ENCODE results near the gene PAIP2. TPM values are rescaled to one million over a fixed set of nuclear protein-coding genes. Genes with fewer than 3 reads are reported as not detected.
"Not testable (repeated sequence)": the region's sequence is repeated elsewhere in the genome, so short reads cannot be mapped to it uniquely, and the experiment has no call there.

The PAIP2 gene
- total RNA-seq, 1 experiment from 2014 or later: 81.2 TPM

DNA sequence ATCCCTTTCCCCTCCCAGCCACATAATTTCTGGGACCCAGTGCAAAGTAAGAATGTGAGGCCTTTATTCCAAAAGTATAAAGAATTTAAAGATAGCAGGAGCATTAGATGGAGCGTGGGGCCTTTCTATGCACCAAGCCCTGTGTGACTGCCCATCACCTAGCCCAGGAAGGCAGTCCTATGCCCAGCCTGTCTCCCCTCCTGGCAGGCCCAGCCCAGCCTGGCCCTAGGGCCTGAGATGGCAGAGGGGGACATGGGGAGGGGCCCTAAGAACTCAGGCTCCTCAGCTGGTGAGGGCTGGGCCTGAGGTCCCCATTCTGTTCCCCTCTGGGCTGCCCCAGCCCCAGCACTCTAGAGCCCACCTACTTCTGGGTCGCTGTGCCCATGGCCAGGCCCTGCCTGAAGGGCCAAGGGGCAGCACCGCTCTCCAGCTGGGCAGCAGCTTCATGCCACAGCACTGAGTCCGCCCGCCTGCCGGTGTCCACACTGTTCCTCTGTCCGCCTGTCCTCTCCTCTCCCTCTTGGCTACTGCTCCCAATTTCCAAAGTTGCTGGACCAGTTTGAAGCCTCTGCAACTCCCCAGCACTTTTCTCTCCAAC, 42.4 kb downstream of the PAIP2 start:
- H3K9me3 Mint-ChIP-seq (ENCODE audit: low read depth, unreplicated experiment): no peaks in the 10 kb centered on the region
- H3K4me1 Mint-ChIP-seq (ENCODE audit: low read depth, unreplicated experiment): peaks cover 29% of the 10 kb centered on the region
- H3K27ac Mint-ChIP-seq (ENCODE audit: unreplicated experiment): peak overlapping the region; percentile 59
- no TSS peak for BruUV-seq (replicated peaks)
- peak overlapping the region; percentile 33 for H3K4me3 Mint-ChIP-seq (ENCODE audit: low read depth, unreplicated experiment)
- intact Hi-C loops (cut with micrococcal nuclease; ENCODE audit: unreplicated experiment): no loop called here
- DNase-seq: no peak
- TF ChIP-seq, protein P1, sequence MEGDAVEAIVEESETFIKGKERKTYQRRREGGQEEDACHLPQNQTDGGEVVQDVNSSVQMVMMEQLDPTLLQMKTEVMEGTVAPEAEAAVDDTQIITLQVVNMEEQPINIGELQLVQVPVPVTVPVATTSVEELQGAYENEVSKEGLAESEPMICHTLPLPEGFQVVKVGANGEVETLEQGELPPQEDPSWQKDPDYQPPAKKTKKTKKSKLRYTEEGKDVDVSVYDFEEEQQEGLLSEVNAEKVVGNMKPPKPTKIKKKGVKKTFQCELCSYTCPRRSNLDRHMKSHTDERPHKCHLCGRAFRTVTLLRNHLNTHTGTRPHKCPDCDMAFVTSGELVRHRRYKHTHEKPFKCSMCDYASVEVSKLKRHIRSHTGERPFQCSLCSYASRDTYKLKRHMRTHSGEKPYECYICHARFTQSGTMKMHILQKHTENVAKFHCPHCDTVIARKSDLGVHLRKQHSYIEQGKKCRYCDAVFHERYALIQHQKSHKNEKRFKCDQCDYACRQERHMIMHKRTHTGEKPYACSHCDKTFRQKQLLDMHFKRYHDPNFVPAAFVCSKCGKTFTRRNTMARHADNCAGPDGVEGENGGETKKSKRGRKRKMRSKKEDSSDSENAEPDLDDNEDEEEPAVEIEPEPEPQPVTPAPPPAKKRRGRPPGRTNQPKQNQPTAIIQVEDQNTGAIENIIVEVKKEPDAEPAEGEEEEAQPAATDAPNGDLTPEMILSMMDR (IDR thresholded peaks at IDR 0.05; ENCODE audit: unreplicated experiment): no peak
- no peaks in the 10 kb centered on the region for H3K27me3 Mint-ChIP-seq (ENCODE audit: unreplicated experiment)
- peaks cover 6% of the 10 kb centered on the region for H3K36me3 Mint-ChIP-seq (ENCODE audit: insufficient read depth, unreplicated experiment)
- CTCF ChIA-PET: no interaction called here

DNA sequence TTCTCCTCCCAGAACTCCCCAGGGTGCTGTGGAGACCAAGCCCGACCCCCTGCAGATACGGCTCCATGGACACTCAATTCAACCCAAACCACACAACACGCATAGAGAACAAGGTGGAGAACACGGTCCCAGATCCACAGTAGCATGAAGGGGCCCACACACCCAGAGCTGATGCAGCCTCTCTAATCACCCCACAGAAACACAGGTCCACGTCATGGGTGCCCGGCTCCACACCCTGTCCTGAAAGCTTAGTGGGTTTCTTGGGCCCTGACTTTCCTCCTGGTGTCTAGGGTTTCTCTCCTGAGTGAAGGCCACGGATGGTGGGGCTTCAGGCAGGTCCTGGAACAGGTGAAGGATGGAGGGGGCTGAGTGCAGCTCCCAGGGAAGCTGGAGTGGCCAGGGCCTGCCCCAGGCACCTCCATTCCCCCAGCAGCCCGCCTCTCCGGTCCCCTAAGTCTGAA, 43.0 kb downstream of the PAIP2 start:
- peaks cover 29% of the 10 kb centered on the region for H3K4me1 Mint-ChIP-seq (ENCODE audit: low read depth, unreplicated experiment)
- DNase-seq: no peak
- CTCF ChIA-PET: no interaction called here
- peak overlapping the region; percentile 33 for H3K4me3 Mint-ChIP-seq (ENCODE audit: low read depth, unreplicated experiment)
- H3K27ac Mint-ChIP-seq (ENCODE audit: unreplicated experiment): peak overlapping the region; percentile 59
- H3K27me3 Mint-ChIP-seq (ENCODE audit: unreplicated experiment): no peaks in the 10 kb centered on the region
- BruUV-seq (replicated peaks): no TSS peak
- peaks cover 6% of the 10 kb centered on the region for H3K36me3 Mint-ChIP-seq (ENCODE audit: insufficient read depth, unreplicated experiment)
- TF ChIP-seq, protein P1 (IDR thresholded peaks at IDR 0.05; ENCODE audit: unreplicated experiment): no peak
- no peaks in the 10 kb centered on the region for H3K9me3 Mint-ChIP-seq (ENCODE audit: low read depth, unreplicated experiment)
- intact Hi-C loops (cut with micrococcal nuclease; ENCODE audit: unreplicated experiment): no loop called here

DNA sequence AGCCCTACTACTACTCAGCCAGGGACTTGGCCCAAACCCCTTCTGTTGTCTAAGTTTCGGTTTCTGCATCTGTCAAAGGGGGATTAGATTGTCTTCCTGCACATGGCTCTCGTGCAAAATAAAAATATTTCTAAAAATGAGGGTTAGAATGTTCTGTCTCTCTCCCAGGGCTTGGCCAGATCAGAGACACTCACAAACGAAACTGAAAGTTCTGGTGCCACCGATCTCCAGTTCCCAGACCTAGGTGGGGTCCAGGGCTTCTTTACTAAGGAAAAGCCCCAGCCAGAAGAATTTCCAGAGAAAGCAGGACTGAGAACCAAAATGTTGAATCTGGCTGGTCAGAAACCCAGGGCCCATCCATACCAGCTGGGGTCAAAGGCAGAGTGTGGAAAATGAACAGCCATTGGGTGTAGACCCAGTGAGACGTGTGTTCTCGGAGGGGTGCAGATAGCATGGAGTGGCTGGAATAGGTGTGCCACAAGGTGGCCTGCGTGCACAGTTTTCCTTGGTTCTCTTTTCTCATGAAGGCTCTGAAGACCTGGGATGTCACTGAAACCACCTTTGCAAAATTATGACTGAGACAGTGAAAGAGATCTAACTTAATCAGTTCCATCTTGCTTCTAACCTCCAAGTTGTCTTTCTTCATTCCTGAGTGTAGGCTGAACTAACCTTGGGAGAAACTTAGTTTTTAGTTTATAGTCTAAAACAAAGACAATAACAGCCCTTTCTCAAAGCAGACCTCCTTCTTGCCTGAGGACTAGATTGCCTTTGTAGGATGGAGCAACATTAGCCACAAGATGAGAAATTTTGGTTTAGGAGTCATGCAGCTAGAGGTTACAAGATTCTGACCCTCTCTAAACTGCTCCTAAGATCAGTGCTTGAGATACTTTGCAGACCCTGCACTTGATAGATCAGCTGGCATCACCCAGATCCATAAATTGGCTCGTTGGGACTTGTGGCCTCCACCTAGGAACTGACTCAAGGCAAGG, 43.7 kb downstream of the PAIP2 start:
- peaks cover 6% of the 10 kb centered on the region for H3K36me3 Mint-ChIP-seq (ENCODE audit: insufficient read depth, unreplicated experiment)

DNA sequence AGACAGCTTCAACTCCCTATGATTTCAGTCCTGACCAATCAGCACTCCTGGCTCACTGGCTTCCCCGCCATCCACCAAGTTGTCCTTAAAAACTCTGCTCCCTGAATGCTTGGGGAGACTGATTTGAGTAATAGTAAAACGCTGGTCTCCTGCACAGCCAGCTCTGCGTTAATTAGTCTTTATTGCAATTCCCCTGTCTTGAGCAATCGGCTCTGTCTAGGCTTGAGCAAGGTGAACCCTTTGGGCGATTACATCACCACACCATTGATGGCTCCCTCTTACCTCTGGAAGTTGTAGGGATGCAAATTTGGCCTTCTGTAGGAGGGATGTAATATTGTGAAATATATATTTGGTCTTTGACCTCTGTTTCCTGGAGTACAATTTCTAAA, 44.4 kb downstream of the PAIP2 start:
- Mint-ChIP-seq H3K27ac (ENCODE audit: unreplicated experiment) (no peak overlapping the region), H3K4me3 (ENCODE audit: low read depth, unreplicated experiment) (no peak overlapping the region), H3K27me3 (ENCODE audit: unreplicated experiment) (no peaks in the 10 kb centered on the region), H3K36me3 (ENCODE audit: insufficient read depth, unreplicated experiment) (peaks cover 6% of the 10 kb centered on the region), H3K9me3 (ENCODE audit: low read depth, unreplicated experiment) (no peaks in the 10 kb centered on the region), H3K4me1 (ENCODE audit: low read depth, unreplicated experiment) (peaks cover 35% of the 10 kb centered on the region)
- TF ChIP-seq, protein P1 (IDR thresholded peaks at IDR 0.05; ENCODE audit: unreplicated experiment): no peak
- no peak for DNase-seq
- BruUV-seq (replicated peaks): no TSS peak
- intact Hi-C loops (cut with micrococcal nuclease; ENCODE audit: unreplicated experiment): no loop called here
- CTCF ChIA-PET: interaction anchor here (0.7 kb wide), 1 partner anchor 278 kb away, joined by 3 read pairs; no protein-coding TSS in a partner anchor

More for the DNA sequence above, 43.7 kb downstream of the PAIP2 start:
- Mint-ChIP-seq H3K9me3 (ENCODE audit: low read depth, unreplicated experiment) (no peaks in the 10 kb centered on the region), H3K4me3 (ENCODE audit: low read depth, unreplicated experiment) (peak overlapping the region; percentile 33), H3K27ac (ENCODE audit: unreplicated experiment) (peak overlapping the region; percentile 59), H3K27me3 (ENCODE audit: unreplicated experiment) (no peaks in the 10 kb centered on the region), H3K4me1 (ENCODE audit: low read depth, unreplicated experiment) (peaks cover 29% of the 10 kb centered on the region)
- peak; percentile 53 for DNase-seq
- intact Hi-C loops (cut with micrococcal nuclease; ENCODE audit: unreplicated experiment): no loop called here
- TF ChIP-seq, protein P1 (IDR thresholded peaks at IDR 0.05; ENCODE audit: unreplicated experiment): peak; percentile 32
- no TSS peak for BruUV-seq (replicated peaks)
- CTCF ChIA-PET: no interaction called here

DNA sequence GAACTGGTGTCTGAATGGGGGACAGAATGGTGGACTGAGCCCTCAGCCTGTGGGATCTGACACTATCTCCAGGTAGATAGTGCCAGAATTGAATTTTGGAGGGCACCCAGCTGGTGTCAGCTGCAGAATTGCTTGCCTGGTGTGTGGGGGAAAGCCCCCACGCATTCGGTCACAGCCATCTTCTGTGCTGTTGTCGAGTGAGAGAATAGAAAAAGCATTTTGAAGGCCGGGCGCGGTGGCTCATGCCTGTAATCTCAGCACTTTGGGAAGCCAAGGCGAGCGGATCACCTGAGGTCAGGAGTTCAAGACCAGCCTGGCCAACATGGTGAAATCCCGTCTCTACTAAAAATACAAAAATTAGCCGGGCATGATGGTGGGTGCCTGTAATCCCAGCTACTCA, 45.3 kb downstream of the PAIP2 start:
- H3K27ac Mint-ChIP-seq (ENCODE audit: unreplicated experiment); intact Hi-C loops (cut with micrococcal nuclease; ENCODE audit: unreplicated experiment); H3K9me3 Mint-ChIP-seq (ENCODE audit: low read depth, unreplicated experiment); H3K4me3 Mint-ChIP-seq (ENCODE audit: low read depth, unreplicated experiment); H3K27me3 Mint-ChIP-seq (ENCODE audit: unreplicated experiment); DNase-seq; CTCF ChIA-PET; BruUV-seq (replicated peaks): not testable (repeated sequence)
- Mint-ChIP-seq H3K36me3 (ENCODE audit: insufficient read depth, unreplicated experiment) (peaks cover 12% of the 10 kb centered on the region), H3K4me1 (ENCODE audit: low read depth, unreplicated experiment) (peaks cover 45% of the 10 kb centered on the region)
